Parathyroid adenoma (tissue), 2 donors: ENCODE results near the gene NAALADL2.

Experiments
- H2AFZ ChIP-seq: fragments of 300-600 bp; sonication (generic); one replicate; pipeline ENCODE4 v1.7.0; 2017; ENCODE audit warnings: antibody characterized with exemption, mild to moderate bottlenecking
- H3K27ac ChIP-seq: fragments of 300-600 bp; sonication (generic); one replicate; pipeline ENCODE4 v1.7.0; 2017
- H3K27me3 ChIP-seq: fragments of 300-600 bp; sonication (generic); one replicate; pipeline ENCODE4 v1.7.0; 2017; ENCODE audit warnings: low read length; ENCODE audit not compliant: control insufficient read depth, insufficient read depth
- H3K36me3 ChIP-seq: fragments of 300-600 bp; sonication (generic); one replicate; pipeline ENCODE4 v1.7.0; 2017; ENCODE audit warnings: low read length; ENCODE audit not compliant: control insufficient read depth, insufficient read depth
- H3K4me1 ChIP-seq: fragments of 300-600 bp; sonication (generic); one replicate; pipeline ENCODE4 v1.7.0; 2017; ENCODE audit warnings: control low read depth
- H3K4me2 ChIP-seq: fragments of 300-600 bp; sonication (generic); one replicate; pipeline ENCODE4 v1.7.0; 2017; ENCODE audit warnings: low read length
- H3K4me3 ChIP-seq: fragments of 300-600 bp; sonication (generic); one replicate; pipeline ENCODE4 v1.7.0; 2017; ENCODE audit warnings: low read depth, low read length
- H3K79me2 ChIP-seq: fragments of 300-600 bp; sonication (generic); one replicate; pipeline ENCODE4 v1.7.0; 2017; ENCODE audit warnings: control low read depth
- H3K9ac ChIP-seq: fragments of 300-600 bp; sonication (generic); one replicate; pipeline ENCODE4 v1.7.0; 2017; ENCODE audit warnings: mild to moderate bottlenecking
- H3K9me3 ChIP-seq: fragments of 300-600 bp; sonication (generic); one replicate; pipeline ENCODE4 v1.7.0; 2017; ENCODE audit warnings: low read length; ENCODE audit not compliant: control insufficient read depth
- TF ChIP-seq, protein P1 (sequence below): fragments of 300-600 bp; sonication (generic); IDR thresholded peaks from one replicate; pipeline ENCODE4 v1.7.0; 2017; ENCODE audit warnings: antibody characterized with exemption, mild to moderate bottlenecking
- donor health status: primary hyperparathyroidism.

The NAALADL2 gene

DNA sequence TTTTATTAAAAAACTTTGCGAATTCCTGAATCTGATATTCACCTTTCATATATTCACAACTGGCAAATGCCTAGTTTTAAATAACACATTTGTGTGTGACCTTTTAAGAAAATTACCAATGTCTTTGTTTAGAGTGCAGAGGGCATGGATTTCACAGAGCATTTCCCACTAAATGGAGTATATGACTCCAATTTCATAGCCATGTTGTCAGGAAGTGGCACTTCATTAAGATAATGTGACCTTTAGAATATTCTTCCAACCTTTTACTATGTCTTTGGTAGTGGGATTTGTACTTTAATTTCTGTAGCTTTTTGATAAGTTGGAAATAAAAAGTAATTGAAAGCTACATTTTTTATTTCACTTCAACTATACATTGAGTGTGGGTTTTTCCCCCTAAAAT lies 188.7 kb downstream of the NAALADL2 start:
- no peaks in the 10 kb centered on the region for H3K36me3 ChIP-seq
- no peak overlapping the region for H3K9ac ChIP-seq
- no peaks in the 10 kb centered on the region for H3K79me2 ChIP-seq
- H3K9me3 ChIP-seq = no peaks in the 10 kb centered on the region
- H3K27me3 ChIP-seq = no peaks in the 10 kb centered on the region
- H3K4me1 ChIP-seq = no peaks in the 10 kb centered on the region
- H3K4me2 ChIP-seq = no peak overlapping the region
- no peak overlapping the region for H3K27ac ChIP-seq
- no peak overlapping the region for H2AFZ ChIP-seq
- no peak overlapping the region for H3K4me3 ChIP-seq
- TF ChIP-seq, protein P1, sequence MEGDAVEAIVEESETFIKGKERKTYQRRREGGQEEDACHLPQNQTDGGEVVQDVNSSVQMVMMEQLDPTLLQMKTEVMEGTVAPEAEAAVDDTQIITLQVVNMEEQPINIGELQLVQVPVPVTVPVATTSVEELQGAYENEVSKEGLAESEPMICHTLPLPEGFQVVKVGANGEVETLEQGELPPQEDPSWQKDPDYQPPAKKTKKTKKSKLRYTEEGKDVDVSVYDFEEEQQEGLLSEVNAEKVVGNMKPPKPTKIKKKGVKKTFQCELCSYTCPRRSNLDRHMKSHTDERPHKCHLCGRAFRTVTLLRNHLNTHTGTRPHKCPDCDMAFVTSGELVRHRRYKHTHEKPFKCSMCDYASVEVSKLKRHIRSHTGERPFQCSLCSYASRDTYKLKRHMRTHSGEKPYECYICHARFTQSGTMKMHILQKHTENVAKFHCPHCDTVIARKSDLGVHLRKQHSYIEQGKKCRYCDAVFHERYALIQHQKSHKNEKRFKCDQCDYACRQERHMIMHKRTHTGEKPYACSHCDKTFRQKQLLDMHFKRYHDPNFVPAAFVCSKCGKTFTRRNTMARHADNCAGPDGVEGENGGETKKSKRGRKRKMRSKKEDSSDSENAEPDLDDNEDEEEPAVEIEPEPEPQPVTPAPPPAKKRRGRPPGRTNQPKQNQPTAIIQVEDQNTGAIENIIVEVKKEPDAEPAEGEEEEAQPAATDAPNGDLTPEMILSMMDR = no peak

DNA sequence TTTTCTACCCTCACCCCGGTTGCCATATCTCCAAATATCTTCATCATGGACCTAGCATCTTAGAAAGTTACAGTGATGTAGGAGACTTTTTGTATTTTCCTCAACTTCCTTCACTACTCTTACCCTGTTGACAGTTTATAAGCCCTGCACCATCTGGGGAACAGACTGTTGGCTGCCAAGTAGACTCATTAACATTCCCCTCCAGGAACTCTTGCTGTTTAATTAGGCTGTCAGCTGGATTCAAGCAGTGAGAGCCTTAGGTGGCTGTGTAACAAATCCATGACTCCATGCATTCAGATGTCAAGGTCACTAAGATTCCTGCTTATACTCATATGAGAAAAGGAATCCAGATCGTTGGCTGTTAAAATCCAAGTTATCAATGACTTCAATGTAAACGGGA lies 198.3 kb downstream of the NAALADL2 start:
- no peaks in the 10 kb centered on the region for H3K4me1 ChIP-seq
- H2AFZ ChIP-seq = no peak overlapping the region
- H3K27ac ChIP-seq = no peak overlapping the region
- no peak overlapping the region for H3K4me2 ChIP-seq
- no peak overlapping the region for H3K9ac ChIP-seq
- H3K9me3 ChIP-seq = no peaks in the 10 kb centered on the region
- TF ChIP-seq, protein P1 = no peak
- no peak overlapping the region for H3K4me3 ChIP-seq
- H3K79me2 ChIP-seq = no peaks in the 10 kb centered on the region
- no peaks in the 10 kb centered on the region for H3K27me3 ChIP-seq
- no peaks in the 10 kb centered on the region for H3K36me3 ChIP-seq

- no peaks in the 10 kb centered on the region for H3K36me3 ChIP-seq
- H3K27ac ChIP-seq = no peak overlapping the region
- no peaks in the 10 kb centered on the region for H3K79me2 ChIP-seq
- no peak overlapping the region for H3K4me2 ChIP-seq
- H3K4me3 ChIP-seq = no peak overlapping the region
- H3K4me1 ChIP-seq = no peaks in the 10 kb centered on the region
- no peak overlapping the region for H2AFZ ChIP-seq
- H3K9me3 ChIP-seq = no peaks in the 10 kb centered on the region
- no peak overlapping the region for H3K9ac ChIP-seq
- no peaks in the 10 kb centered on the region for H3K27me3 ChIP-seq
- TF ChIP-seq, protein P1 = no peak
Measured at GRCh38 chr3:175059788-175060187, 200.7 kb downstream of the NAALADL2 start.

DNA sequence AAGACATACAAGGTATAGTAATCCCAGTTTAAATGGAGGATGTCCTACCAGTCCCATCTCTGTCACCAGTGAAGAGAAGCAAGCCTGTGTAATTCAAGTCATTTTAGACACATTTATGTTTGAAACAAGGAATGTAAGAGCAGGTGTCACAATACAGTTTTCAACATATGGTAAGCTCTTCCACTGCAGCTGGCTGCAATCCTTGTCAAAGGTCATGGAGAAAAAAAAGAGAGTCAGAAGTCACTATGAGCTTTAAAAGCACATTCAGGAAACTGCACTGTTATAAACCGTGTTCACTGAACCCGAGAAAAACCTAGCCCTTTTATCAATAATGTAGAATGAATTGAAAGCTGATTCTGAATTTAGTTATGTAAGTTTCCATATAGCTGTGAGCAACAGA lies 206.4 kb downstream of the NAALADL2 start:
- no peaks in the 10 kb centered on the region for H3K4me1 ChIP-seq
- H3K79me2 ChIP-seq = no peaks in the 10 kb centered on the region
- TF ChIP-seq, protein P1 = no peak
- no peak overlapping the region for H2AFZ ChIP-seq
- H3K9ac ChIP-seq = no peak overlapping the region
- H3K36me3 ChIP-seq = no peaks in the 10 kb centered on the region
- H3K4me3 ChIP-seq = no peak overlapping the region
- H3K27ac ChIP-seq = no peak overlapping the region
- H3K9me3 ChIP-seq = no peaks in the 10 kb centered on the region
- H3K4me2 ChIP-seq = no peak overlapping the region
- no peaks in the 10 kb centered on the region for H3K27me3 ChIP-seq

DNA sequence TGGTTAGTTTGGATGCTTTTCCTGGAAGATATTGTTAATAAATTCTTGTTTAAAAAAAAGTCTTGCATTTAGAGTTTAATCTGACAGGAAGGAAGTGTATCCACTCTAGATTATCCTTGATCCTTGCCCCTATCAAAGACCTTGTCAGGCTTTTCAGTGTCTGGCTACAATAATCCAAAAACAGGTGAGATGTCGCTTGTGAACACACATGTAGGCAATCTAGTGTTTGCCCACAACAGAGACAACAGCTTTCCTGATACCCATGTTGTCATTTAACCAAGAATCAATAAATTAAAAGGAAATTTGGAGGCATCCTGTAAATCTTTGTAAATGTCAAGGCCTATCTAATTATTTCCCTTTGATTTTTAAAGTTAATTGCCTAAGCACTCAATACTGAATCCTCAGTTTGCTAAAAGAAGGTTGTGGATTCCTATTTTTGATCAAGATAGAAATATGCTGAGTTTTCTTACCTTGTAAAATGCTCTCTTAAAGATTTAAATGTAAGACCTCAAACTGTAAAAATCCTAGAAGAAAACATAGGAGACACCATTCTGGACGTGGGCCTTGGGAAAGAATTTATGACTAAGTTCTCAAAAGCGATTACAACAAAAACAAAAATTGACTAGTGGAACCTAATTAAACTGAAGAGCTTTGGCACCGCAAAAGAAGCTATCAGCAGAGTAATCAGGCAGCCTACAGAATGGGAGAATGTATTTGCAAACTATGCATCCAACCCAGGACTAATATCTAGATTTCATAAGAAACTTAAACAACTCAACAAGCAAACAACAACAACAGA lies 207.7 kb downstream of the NAALADL2 start:
- no peaks in the 10 kb centered on the region for H3K9me3 ChIP-seq
- no peak overlapping the region for H3K27ac ChIP-seq
- H3K9ac ChIP-seq = no peak overlapping the region
- H2AFZ ChIP-seq = no peak overlapping the region
- H3K4me1 ChIP-seq = no peaks in the 10 kb centered on the region
- H3K4me2 ChIP-seq = no peak overlapping the region
- H3K4me3 ChIP-seq = no peak overlapping the region
- H3K27me3 ChIP-seq = no peaks in the 10 kb centered on the region
- no peaks in the 10 kb centered on the region for H3K79me2 ChIP-seq
- TF ChIP-seq, protein P1 = no peak
- H3K36me3 ChIP-seq = no peaks in the 10 kb centered on the region
